GM21447 (cell line): ENCODE data around the gene PITPNB.

Source experiments
- ATAC-seq: cut with Tn5 transposase; IDR thresholded peaks from one replicate; pipeline ENCODE4 v1.9.1; 2021; ENCODE audit not compliant: unreplicated experiment

PITPNB gene

GRCh38 chr22:27919942-27920755 is 1.1 kb upstream of the PITPNB start:
- peak; percentile 46 for ATAC-seq

GRCh38 chr22:27918341-27919221 is 475 bp downstream of the PITPNB start:
- peak; percentile 16 for ATAC-seq

GRCh38 chr22:27915986-27916385 is 3.1 kb downstream of the PITPNB start:
- no peak for ATAC-seq

- no peak for ATAC-seq
Measured at GRCh38 chr22:27913162-27913741, 5.8 kb downstream of the PITPNB start.

GRCh38 chr22:27912101-27912500 is 7.0 kb downstream of the PITPNB start:
- no peak for ATAC-seq

- ATAC-seq, result no peak
Measured at GRCh38 chr22:27911330-27911729, 7.7 kb downstream of the PITPNB start.

GRCh38 chr22:27906241-27906640 is 12.8 kb downstream of the PITPNB start:
- no peak for ATAC-seq

- no peak for ATAC-seq
Measured at GRCh38 chr22:27905653-27906052, 13.4 kb downstream of the PITPNB start.

GRCh38 chr22:27903805-27904473 is 15.1 kb downstream of the PITPNB start:
- ATAC-seq, result no peak

- ATAC-seq, result no peak
Measured at GRCh38 chr22:27900153-27900552, 18.9 kb downstream of the PITPNB start.

GRCh38 chr22:27896245-27896644 is 22.8 kb downstream of the PITPNB start:
- no peak for ATAC-seq

GRCh38 chr22:27895600-27895999 is 23.5 kb downstream of the PITPNB start:
- ATAC-seq, result peak; percentile 93

- no peak for ATAC-seq
Measured at GRCh38 chr22:27892811-27893210, 26.2 kb downstream of the PITPNB start.

- no peak for ATAC-seq
Measured at GRCh38 chr22:27892064-27892463, 27.0 kb downstream of the PITPNB start.

- ATAC-seq, result no peak
Measured at GRCh38 chr22:27888310-27888709, 30.7 kb downstream of the PITPNB start.

GRCh38 chr22:27886843-27887151 is 32.3 kb downstream of the PITPNB start:
- ATAC-seq, result no peak

- ATAC-seq, result no peak
Measured at GRCh38 chr22:27885977-27886842, 32.8 kb downstream of the PITPNB start.

GRCh38 chr22:27883656-27884350 is 35.3 kb downstream of the PITPNB start:
- ATAC-seq, result no peak

- ATAC-seq, result no peak
Measured at GRCh38 chr22:27882507-27883290, 36.4 kb downstream of the PITPNB start.
